ENCODE measurements around the gene CT47A7.
"Not testable (repeated sequence)": the region's sequence is repeated elsewhere in the genome, so short reads cannot be mapped to it uniquely, and the experiment has no call there.

Gene CT47A7

GRCh38 chrX:120956500-120956899 is at the start of gene CT47A7:
Gene CT47A7 (minus strand): TSS chrX:120956600. CDS start chrX:120956345, 255 bp downstream.
- not testable (repeated sequence) for DNase-seq

- no peak for DNase-seq
Observed at GRCh38 chrX:121000589-121000988, 44.2 kb upstream of the CT47A7 start.

GRCh38 chrX:120999413-120999812 is 43.0 kb upstream of the CT47A7 start:
- no peak for DNase-seq

GRCh38 chrX:120985660-120986059 is 29.3 kb upstream of the CT47A7 start, which contains the start of gene CT47A1:
Gene CT47A1 (minus strand): TSS chrX:120985760. CDS start chrX:120985529, 231 bp downstream.
- DNase-seq: not testable (repeated sequence)
